ENCODE results near the gene PLA2G7. TPM values are rescaled to one million over a fixed set of nuclear protein-coding genes. Genes with fewer than 3 reads are reported as not detected.

PLA2G7 gene
- total and polyA plus RNA-seq, 2 experiments from 2014 or later: 1.5 TPM; not detected in 1

DNA sequence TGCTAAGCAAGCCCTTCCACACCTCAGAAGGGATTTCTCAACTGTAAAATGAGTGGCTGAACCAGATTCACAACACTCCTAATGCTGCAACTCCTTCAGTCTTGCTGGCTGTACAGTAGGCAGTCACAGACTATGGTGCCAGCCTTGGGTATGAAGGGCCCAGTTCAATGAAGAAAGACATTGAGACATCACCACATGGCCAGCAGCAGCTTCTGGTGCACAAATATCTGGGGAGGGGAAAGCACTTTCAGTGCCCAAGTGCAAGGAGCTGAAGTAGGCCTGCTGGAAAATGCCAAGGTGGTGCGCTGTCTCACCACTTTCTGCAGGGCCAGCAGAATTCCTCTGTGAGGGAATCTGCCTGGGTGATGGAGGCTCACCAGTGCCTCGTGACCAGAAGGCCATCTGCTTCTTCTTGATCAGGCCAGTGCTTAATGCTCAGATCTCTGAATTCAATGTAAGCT lies 1.8 kb downstream of the PLA2G7 start:
- 91% methylated on average over 2 of the region's 2 CpGs for WGBS (ENCODE audit: low lambda C conversion rate, missing lambda C conversion rate)
- Histone ChIP-seq H3K27ac (no peak overlapping the region), H3K79me2 (no peaks in the 10 kb centered on the region), H3K9me2 (replicated peaks; ENCODE audit: insufficient read depth) (no peaks in the 10 kb centered on the region), H3K4me3 (no peak overlapping the region), H3K9me3 (ENCODE audit: low read depth) (no peaks in the 10 kb centered on the region), H4K20me1 (ENCODE audit: insufficient read depth, poor library complexity, severe bottlenecking) (no peaks in the 10 kb centered on the region), H3K4me1 (ENCODE audit: insufficient read depth) (no peaks in the 10 kb centered on the region), H3K27me3 (peaks cover 31% of the 10 kb centered on the region), H2AFZ (no peak overlapping the region), H3K36me3 (replicated peaks; ENCODE audit: insufficient read depth, low read depth) (no peaks in the 10 kb centered on the region), H3K4me2 (no peak overlapping the region)
- DNase-seq (ENCODE audit: low spot score): no peak
- TF ChIP-seq EZH2phosphoT487 (IDR thresholded peaks at IDR 0.05; ENCODE audit: low read depth, severe bottlenecking, unreplicated experiment) (no peak), EZH2 (IDR thresholded peaks at IDR 0.05; ENCODE audit: borderline replicate concordance) (no peak)
- TF ChIP-seq, protein P1, sequence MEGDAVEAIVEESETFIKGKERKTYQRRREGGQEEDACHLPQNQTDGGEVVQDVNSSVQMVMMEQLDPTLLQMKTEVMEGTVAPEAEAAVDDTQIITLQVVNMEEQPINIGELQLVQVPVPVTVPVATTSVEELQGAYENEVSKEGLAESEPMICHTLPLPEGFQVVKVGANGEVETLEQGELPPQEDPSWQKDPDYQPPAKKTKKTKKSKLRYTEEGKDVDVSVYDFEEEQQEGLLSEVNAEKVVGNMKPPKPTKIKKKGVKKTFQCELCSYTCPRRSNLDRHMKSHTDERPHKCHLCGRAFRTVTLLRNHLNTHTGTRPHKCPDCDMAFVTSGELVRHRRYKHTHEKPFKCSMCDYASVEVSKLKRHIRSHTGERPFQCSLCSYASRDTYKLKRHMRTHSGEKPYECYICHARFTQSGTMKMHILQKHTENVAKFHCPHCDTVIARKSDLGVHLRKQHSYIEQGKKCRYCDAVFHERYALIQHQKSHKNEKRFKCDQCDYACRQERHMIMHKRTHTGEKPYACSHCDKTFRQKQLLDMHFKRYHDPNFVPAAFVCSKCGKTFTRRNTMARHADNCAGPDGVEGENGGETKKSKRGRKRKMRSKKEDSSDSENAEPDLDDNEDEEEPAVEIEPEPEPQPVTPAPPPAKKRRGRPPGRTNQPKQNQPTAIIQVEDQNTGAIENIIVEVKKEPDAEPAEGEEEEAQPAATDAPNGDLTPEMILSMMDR (IDR thresholded peaks at IDR 0.05; ENCODE audit: poor library complexity): no peak

DNA sequence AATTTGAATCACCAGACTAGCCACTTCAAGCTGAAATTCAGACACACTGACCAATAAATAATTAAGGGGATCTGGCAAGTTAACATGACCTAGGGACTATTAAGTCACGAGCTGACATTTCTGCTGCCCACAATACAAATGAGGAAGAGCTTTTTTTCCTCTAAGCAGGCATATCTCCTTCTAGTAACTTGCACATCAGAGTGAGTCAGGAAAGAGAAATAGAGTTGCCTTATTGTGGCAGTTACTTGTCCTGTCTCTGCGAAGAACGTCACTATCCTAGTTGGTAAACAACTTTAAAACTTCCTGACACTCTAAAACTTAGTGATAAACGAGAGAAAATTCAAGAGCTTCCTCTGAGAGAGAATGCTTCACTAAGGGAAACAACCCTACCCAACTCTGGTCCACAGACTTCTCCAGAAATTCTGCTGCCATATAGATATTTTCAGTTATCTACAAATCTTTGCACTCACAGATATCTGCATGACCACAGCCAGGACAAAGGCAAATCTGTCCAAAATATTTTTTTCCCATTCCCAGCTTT lies 4.2 kb downstream of the PLA2G7 start:
- Histone ChIP-seq H3K36me3 (replicated peaks; ENCODE audit: insufficient read depth, low read depth) (no peaks in the 10 kb centered on the region), H3K27me3 (peaks cover 14% of the 10 kb centered on the region), H2AFZ (no peak overlapping the region), H3K79me2 (no peaks in the 10 kb centered on the region), H3K9me2 (replicated peaks; ENCODE audit: insufficient read depth) (no peaks in the 10 kb centered on the region), H3K4me3 (no peak overlapping the region), H3K27ac (no peak overlapping the region), H3K4me1 (ENCODE audit: insufficient read depth) (no peaks in the 10 kb centered on the region), H3K9me3 (ENCODE audit: low read depth) (no peaks in the 10 kb centered on the region), H3K4me2 (no peak overlapping the region), H4K20me1 (ENCODE audit: insufficient read depth, poor library complexity, severe bottlenecking) (no peaks in the 10 kb centered on the region)
- WGBS (ENCODE audit: low lambda C conversion rate, missing lambda C conversion rate): 73% methylated on average over 4 of the region's 4 CpGs
- no peak for TF ChIP-seq EZH2phosphoT487 (IDR thresholded peaks at IDR 0.05; ENCODE audit: low read depth, severe bottlenecking, unreplicated experiment)
- TF ChIP-seq, protein P1 (IDR thresholded peaks at IDR 0.05; ENCODE audit: poor library complexity): no peak
- TF ChIP-seq EZH2 (IDR thresholded peaks at IDR 0.05; ENCODE audit: borderline replicate concordance): no peak
- no peak for DNase-seq (ENCODE audit: low spot score)

DNA sequence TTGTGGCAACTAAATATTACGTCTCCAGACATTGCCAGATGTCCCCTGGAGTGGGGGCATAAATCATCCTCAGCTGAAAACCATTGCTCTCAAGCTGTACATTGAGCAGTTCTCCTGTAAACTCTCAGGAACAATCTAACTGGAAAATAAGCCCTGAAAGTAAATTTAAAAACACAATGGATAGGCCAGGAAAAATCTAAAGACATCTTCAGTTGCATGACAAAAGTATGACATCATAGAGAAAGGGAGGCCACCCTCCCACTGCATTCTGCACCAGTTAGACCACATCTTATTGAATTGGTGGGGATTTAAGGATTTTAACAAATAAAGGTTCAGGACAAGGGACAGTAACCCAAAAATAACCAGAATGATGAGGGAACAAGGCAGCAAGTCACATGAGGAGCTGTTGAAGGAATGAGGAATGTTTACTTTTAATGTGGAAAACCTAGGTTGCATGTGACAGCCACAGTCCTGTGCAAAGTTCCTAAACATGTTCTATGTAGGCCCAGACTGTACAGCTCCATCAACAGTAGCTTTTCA lies 5.3 kb downstream of the PLA2G7 start:
- Histone ChIP-seq H3K4me3 (no peak overlapping the region), H3K79me2 (no peaks in the 10 kb centered on the region), H3K27me3 (peaks cover 4% of the 10 kb centered on the region), H3K36me3 (replicated peaks; ENCODE audit: insufficient read depth, low read depth) (no peaks in the 10 kb centered on the region), H3K4me2 (no peak overlapping the region), H3K9me2 (replicated peaks; ENCODE audit: insufficient read depth) (no peaks in the 10 kb centered on the region), H3K4me1 (ENCODE audit: insufficient read depth) (no peaks in the 10 kb centered on the region), H2AFZ (no peak overlapping the region), H4K20me1 (ENCODE audit: insufficient read depth, poor library complexity, severe bottlenecking) (no peaks in the 10 kb centered on the region), H3K9me3 (ENCODE audit: low read depth) (no peaks in the 10 kb centered on the region), H3K27ac (no peak overlapping the region)
- no peak for DNase-seq (ENCODE audit: low spot score)
- TF ChIP-seq EZH2phosphoT487 (IDR thresholded peaks at IDR 0.05; ENCODE audit: low read depth, severe bottlenecking, unreplicated experiment) (no peak), EZH2 (IDR thresholded peaks at IDR 0.05; ENCODE audit: borderline replicate concordance) (no peak)
- TF ChIP-seq, protein P1 (IDR thresholded peaks at IDR 0.05; ENCODE audit: poor library complexity): no peak
- 70% methylated on average over 1 of the region's 1 CpG for WGBS (ENCODE audit: low lambda C conversion rate, missing lambda C conversion rate)

All from hepatocyte (in vitro differentiated cells).